HL-60 (cell line): ENCODE data around the gene CCL19.

Source experiments
- TF ChIP-seq, protein P1 (sequence below): IDR thresholded peaks from one replicate; pipeline ENCODE4 v1.5.1; 2011; ENCODE audit warnings: low read length, control low read depth, inconsistent platforms; ENCODE audit not compliant: insufficient read depth
- TF ChIP-seq, protein P2 (sequence below): IDR thresholded peaks from 2 replicates; pipeline ENCODE4 v1.6.1; 2012; ENCODE audit warnings: low read depth; ENCODE audit not compliant: insufficient replicate concordance

- TF ChIP-seq, protein P1, sequence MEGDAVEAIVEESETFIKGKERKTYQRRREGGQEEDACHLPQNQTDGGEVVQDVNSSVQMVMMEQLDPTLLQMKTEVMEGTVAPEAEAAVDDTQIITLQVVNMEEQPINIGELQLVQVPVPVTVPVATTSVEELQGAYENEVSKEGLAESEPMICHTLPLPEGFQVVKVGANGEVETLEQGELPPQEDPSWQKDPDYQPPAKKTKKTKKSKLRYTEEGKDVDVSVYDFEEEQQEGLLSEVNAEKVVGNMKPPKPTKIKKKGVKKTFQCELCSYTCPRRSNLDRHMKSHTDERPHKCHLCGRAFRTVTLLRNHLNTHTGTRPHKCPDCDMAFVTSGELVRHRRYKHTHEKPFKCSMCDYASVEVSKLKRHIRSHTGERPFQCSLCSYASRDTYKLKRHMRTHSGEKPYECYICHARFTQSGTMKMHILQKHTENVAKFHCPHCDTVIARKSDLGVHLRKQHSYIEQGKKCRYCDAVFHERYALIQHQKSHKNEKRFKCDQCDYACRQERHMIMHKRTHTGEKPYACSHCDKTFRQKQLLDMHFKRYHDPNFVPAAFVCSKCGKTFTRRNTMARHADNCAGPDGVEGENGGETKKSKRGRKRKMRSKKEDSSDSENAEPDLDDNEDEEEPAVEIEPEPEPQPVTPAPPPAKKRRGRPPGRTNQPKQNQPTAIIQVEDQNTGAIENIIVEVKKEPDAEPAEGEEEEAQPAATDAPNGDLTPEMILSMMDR: no peak
- TF ChIP-seq, protein P2, sequence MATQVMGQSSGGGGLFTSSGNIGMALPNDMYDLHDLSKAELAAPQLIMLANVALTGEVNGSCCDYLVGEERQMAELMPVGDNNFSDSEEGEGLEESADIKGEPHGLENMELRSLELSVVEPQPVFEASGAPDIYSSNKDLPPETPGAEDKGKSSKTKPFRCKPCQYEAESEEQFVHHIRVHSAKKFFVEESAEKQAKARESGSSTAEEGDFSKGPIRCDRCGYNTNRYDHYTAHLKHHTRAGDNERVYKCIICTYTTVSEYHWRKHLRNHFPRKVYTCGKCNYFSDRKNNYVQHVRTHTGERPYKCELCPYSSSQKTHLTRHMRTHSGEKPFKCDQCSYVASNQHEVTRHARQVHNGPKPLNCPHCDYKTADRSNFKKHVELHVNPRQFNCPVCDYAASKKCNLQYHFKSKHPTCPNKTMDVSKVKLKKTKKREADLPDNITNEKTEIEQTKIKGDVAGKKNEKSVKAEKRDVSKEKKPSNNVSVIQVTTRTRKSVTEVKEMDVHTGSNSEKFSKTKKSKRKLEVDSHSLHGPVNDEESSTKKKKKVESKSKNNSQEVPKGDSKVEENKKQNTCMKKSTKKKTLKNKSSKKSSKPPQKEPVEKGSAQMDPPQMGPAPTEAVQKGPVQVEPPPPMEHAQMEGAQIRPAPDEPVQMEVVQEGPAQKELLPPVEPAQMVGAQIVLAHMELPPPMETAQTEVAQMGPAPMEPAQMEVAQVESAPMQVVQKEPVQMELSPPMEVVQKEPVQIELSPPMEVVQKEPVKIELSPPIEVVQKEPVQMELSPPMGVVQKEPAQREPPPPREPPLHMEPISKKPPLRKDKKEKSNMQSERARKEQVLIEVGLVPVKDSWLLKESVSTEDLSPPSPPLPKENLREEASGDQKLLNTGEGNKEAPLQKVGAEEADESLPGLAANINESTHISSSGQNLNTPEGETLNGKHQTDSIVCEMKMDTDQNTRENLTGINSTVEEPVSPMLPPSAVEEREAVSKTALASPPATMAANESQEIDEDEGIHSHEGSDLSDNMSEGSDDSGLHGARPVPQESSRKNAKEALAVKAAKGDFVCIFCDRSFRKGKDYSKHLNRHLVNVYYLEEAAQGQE: no peak
These were observed 27.0 kb upstream of the CCL19 start for GRCh38 chr9:34717996-34718614.
